ENCODE results near the gene DNAJC4.
A peak's percentile ranks its signal among the peaks of the same experiment; 100 is the strongest.

The DNAJC4 gene

DNA sequence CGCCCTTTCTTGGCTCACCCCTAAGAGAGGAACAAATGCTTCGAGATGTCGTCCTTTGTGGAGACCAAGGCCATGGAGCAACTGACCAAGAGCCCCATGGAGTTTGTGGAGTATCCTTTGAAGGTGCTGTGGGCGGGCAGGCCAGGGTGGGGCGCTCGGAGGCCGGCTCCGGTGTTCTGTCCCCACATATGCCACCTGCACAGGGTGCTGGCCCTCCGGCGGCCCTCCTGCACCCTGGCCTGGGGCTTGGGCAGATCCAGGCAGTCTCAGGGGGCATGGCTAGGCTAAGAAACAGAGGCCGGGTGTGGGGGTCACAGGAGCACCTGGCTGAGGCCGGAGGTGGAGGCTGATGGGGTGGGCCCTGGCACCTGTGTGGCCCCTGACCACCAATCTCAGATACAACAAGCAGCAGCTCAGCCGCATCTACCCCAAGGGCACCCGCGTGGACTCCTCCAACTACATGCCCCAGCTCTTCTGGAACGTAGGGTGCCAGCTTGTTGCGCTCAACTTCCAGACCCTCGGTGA lies 31.3 kb downstream of the DNAJC4 start:
- DNase-seq: no peak

DNA sequence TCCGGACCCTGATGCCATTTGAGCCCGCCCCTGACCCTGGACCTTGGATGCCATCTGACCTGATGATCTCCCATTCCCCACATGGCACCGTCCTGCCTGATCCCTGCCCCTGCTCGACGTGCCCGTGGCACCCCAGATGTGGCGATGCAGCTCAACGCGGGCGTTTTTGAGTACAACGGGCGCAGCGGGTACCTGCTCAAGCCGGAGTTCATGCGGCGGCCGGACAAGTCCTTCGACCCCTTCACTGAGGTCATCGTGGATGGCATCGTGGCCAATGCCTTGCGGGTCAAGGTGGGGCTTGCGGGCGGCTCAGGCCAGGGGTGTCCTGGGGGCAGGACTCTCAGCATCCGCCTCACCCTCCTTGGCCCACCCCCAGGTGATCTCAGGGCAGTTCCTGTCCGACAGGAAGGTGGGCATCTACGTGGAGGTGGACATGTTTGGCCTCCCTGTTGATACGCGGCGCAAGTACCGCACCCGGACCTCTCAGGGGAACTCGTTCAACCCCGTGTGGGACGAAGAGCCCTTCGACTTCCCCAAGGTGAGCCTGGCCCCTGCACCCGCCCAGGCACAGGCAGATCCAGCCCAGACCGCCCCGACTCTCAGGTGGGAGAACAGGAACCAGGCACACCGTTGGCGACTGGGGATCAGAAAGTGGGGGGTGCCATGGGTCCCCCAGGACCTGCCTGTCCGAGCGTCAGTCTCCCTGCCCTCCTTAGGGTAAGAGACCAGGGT lies 32.1 kb downstream of the DNAJC4 start:
- no peak for DNase-seq

DNA sequence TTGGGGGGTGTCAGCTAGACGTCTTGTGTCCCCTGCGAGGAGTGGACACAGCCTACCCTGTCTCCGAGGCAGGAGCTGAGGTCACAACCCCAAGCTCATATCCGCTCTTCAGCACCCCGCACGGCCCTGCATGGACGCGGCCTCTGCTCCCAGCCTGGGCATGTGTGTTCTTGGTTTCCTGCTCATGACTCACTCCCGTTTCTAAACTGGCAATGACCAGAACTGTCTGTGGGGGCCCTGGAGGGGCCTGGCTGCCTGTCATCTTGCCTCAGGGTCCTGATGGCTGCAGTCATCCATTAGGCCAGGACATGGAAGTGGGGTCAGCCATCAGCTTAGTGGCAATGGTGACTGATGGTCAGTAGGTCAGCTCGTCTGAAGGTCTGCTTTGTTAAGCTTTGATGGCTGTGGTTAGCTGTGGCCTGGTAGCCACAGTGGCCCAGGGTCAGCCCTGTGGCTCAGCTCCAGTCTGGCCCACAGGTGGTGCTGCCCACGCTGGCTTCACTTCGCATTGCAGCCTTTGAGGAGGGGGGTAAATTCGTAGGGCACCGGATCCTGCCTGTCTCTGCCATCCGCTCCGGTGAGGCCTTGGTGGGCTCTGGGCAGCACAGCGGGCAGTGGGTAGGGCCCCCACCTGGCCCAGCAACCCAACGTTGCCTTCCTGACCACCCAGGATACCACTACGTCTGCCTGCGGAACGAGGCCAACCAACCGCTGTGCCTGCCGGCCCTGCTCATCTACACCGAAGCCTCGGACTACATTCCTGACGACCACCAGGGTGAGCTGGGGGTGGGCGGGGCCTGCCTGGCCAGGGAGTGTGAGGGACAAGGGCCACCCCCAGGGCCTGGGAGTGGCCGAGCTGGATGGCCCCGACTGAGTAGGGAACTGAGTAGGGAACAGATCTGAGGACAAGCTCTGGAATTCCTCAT lies 32.9 kb downstream of the DNAJC4 start:
- no peak for DNase-seq

DNA sequence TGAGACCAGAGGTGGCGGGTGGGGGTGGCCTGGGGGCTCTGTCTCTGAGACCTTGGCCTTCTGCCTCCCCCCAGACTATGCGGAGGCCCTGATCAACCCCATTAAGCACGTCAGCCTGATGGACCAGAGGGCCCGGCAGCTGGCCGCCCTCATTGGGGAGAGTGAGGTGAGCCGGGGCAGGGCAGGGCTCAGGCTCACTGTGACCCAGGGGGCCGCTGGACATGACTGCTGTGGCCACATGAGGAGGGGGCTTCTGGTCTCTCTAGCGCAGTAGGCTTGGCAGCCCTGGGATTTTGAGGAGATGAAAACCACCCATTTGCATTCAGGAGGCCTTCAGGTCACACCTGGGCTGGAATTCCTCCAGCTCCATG lies 33.6 kb downstream of the DNAJC4 start:
- no peak for DNase-seq

DNA sequence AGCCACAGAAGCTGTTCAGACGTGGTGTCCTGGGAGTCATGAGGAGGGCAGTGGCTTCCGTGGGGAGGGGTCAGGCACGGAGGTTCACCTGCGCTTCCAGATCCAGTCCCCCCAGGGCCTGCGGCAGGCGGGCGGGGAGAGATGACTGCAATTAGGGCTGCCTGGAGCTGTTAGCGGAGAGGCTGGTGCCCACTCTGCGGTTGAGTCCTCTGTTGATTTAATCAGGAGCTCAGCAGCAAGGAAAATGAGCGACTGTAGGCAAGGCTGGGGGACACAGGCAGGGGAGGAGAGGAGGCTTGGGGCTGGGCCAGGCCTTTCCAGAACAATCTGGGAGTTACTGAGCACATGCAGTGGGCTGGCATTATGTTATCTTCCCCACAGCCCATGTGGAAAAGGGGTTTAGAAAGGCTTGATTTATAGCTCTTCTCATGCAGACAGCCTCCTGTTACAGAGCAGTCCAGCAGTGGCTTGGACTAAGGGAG lies 34.1 kb downstream of the DNAJC4 start:
- DNase-seq: no peak

DNA sequence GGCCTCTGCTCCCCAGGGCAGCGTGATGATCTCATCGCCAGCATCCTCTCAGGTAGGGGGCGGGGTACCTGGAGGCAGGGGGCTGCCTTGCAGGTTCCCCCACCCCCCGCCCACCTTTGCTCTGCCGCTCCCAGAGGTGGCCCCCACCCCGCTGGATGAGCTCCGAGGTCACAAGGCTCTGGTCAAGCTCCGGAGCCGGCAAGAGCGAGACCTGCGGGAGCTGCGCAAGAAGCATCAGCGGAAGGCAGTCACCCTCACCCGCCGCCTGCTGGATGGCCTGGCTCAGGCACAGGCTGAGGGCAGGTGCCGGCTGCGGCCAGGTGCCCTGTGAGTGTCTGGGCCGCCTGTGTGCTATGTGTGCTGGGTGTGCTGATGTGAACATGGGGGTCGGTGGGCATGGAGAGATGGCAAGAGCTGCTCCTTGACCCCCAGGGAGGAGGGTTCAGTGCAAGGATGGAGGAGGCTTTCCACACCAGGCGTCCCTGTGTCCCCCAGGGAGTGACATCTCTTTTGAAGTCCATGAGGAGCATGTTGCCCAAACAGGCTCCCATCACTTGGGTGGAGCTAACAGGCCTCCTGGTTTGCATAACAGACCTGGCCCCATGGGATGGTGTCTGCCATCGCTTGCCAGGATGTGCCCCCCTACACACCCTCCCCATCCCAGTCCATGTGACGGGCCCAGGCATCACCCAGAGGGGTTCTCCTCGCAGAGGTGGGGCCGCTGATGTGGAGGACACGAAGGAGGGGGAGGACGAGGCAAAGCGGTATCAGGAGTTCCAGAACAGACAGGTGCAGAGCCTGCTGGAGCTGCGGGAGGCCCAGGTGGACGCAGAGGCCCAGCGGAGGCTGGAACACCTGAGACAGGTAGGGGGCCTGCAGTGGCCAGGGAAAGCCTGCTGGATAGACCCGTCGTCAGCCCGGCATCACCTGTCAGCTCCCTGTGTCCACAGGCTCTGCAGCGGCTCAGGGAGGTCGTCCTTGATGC lies 35.1 kb downstream of the DNAJC4 start:
- no peak for DNase-seq

DNA sequence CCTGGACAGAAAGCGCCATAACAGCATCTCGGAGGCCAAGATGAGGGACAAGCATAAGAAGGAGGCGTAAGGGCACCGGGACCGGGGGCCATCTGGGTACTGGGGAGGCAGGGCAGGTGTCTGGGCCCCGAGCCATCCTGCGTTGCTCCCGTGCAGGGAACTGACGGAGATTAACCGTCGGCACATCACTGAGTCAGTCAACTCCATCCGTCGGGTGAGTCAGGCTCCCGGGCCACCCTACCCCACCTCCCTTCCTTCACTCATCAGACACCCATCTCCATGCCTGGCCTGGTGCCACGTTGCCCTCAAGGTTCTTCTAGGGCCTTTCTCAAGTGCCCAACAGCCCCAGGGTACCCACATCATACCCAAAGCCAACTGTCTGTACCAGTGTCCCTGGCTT lies 36.0 kb downstream of the DNAJC4 start:
- no peak for DNase-seq

DNA sequence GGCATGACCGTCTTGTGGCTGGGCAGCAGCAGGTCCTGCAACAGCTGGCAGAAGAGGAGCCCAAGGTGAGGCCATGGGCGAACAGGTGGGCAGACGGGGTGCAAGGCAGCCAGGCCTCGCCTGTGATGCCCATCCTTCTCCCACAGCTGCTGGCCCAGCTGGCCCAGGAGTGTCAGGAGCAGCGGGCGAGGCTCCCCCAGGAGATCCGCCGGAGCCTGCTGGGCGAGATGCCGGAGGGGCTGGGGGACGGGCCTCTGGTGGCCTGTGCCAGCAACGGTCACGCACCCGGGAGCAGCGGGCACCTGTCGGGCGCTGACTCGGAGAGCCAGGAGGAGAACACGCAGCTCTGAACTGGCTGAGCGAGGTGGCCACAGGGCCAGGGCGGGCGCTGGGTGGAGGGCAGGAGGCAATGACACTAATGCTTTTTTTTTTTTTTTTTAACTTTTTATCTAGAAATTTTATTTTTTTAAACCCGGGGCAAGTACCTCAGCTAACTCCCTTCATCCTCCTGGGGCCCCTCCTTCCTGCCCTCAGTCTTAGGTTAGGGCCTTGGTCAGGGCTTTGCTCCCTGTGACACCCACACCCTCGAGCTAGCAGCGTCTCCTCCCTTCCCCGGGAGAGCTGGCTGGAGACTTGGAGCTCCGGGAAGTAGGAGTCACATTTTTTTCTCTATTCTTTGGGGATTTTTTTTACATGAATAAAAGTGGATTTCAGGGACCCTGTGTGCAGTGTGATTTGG lies 37.0 kb downstream of the DNAJC4 start:
- DNase-seq: no peak

DNA sequence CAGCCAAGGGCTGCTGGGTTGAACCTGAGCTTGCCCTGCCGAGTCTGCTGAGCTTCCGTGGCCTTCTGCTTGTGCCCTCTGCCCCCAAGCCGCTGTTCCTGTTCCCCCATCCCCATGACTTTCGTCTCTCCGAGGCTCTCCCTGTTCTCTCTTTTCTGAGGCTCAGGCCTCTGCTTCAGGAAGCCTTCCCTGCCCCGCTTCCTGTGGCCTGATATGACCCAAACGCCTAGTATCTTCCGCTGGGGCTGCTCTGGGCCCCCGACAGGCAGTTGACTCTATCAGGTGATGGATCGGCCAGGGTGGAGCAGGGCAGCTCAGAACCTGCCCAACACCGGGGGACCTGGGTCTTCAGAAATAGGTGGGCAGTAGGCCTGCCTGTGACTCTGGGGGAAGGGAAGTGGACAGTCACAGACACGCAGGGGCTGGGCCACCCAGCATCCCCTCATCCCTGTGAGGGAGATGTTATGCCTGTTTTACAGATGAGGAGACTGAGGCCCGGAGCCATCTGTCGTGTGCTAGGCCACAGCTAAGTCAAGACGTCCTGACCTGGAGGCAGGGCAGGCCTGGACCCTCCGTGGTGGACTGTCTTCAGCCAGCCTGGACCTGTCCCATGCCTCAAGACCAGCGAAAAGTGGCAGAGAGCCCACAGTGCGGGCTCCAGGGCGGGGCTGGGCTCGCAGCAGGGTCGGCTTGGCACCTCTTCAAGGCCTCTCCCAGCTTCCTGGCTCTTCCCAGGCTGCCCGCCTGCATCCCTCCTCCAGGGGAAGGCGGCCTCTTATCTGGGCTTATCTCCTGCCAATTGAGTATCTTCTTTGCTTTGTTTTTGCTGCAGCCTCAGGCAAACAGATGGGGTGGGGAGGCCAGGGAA lies 37.9 kb downstream of the DNAJC4 start:
- no peak for DNase-seq

DNA sequence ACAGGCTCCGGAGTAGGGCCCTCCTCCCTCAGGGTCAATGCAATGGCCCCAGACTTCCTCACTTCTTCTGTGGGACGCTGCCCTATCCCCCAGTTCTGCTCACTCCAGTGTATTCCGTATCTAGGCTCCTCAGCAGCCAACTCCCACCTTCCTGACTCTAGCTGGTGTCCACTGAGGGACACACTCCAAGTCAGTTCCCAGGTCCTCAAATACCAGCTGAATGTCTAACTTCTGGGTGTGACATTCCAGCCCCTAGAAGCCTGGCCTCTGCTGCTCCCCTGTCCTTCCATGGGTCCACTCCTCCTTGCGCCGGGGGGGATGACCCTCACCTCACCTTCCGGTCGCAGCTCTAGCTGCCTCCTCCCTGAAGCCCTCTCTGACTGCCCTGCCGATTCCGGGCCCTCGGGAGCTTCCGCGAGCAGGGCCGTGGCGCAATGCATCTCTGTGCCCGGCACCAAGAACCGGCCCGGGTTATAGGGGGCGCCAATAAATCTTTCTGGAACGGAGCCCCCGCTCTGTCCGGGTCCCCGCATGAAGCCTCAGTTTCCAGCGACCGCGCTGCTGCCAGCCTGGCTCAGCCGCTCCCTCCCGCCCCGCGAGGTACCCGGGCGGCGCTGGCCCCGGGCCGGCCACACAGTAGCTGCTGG lies 38.7 kb downstream of the DNAJC4 start:
- DNase-seq: peak; percentile 42

DNA sequence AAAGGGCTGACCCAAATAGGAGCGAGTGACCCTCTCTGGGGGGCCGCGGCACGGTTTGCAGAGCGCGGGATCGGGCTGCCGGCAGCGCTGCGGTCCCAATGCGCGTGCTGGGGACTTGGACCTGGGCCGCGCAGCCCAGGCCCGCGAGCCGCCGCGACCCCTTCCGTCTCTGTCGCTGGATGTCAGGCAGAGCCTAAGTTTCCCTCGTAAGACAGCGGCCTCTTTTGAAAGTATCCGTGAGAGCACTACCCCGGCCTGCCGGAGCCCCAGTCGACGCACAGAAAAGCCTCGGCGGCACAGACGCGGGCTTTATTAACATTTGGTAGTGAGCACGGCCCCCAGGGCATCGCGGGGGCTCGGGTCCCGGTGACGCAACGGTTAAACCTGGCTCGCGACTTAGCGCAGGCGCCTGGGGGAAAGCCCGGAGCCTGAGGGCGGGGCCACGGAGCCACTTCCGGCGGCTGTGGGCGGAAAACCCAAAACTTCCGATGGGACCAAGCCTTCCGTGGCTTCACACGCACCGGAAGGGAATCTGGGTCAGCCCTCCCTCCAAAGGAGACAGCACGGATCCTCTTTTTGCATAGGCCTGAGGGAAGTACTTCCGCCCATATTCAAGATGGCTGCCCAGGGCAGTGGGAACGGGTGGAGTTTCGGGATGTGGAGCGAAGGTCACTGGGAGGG lies 39.3 kb downstream of the DNAJC4 start:
- DNase-seq: peak; percentile 98

DNA sequence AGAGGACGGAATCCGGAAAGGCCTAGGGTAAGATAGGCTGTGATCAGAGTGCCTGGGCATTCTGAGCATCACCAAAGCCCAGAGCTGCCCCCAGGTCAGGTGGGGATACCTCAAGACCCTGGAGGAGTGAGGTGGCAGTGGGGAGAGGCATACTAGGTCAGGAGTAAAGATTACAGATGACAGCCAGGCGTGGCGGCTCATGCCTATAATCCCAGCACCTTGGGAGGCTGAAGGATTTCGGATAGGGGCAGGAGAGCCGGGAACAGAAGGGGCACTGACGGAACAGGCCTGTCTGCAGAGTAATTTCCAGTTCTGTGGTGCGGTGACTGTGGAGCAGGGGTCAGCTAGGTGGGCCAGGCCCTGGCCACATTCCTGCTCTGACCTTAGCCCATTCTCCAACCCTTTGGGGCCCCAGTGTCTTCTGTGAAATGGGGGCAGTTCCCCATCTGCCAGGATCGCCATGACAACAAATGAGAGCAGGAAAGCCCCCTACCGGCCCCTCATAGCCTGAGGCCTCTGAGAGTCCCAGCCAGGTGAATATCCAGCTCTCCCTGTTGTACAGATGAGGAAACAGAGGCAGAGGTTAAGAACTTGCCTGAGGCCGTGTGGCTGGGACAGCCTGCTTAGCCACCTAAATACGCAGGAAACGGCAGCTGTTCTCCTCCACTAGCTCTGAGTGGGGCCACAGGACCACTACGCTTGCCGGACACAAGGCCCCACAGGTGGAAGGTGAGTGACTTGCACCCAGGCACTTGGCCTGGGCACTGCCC lies 44.9 kb downstream of the DNAJC4 start:
- DNase-seq: no peak

DNA sequence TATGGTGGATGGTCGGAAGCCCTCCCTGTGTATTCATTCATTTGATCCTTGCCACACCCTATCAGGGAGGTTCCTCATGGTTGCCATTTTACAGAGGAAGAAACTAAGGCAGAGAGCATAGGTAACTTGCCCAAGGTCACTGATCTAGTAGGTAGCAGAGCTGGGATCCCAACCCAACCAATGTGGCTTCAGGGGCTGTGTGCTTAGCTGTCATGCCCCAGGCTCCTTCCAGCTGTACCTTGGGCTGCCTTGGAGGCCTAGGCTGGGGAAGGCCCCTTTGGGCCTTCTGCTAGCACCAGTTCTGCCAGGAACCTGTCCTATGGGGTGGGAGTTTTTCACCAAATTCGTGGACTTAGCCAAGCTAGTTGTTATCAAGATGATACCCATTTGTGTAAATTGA lies 45.5 kb downstream of the DNAJC4 start:
- DNase-seq: no peak

DNA sequence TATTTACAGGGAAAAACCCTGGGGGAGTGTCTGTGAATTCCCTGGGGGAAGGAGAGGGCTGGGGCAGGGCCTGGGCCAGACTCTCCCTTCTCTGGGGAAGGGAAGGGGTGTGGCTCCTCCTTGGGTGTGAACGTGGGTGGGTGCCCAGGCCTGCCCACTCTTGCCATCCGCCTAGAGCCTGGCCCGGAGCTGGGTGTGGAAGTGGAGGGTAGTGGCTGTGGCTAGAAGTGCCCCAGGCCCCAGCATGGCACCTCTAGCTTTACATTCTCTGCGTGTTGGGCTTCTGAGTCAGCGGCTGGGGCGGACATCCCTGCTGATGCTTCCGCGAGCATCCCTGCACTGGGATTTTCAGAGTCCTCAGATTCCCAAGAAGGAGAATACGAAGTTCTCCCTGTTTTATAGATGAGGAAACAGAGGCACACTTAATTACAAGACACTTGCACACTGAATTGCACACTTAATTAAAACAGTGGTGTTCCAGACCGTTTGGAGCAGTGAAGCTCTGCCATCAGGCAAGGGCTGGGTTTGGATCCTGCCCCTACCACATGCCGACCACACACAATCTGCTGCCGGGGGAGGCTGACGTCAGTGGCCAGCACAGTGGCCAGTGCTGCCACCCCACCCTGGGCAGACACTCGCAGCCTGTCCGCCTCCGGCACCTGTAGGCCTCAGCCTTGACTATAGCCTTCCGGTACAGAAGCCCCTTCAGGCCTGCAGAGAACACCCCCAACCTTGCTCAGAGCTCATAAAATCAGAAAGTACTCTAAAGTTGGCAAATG lies 46.5 kb downstream of the DNAJC4 start:
- no peak for DNase-seq

DNA sequence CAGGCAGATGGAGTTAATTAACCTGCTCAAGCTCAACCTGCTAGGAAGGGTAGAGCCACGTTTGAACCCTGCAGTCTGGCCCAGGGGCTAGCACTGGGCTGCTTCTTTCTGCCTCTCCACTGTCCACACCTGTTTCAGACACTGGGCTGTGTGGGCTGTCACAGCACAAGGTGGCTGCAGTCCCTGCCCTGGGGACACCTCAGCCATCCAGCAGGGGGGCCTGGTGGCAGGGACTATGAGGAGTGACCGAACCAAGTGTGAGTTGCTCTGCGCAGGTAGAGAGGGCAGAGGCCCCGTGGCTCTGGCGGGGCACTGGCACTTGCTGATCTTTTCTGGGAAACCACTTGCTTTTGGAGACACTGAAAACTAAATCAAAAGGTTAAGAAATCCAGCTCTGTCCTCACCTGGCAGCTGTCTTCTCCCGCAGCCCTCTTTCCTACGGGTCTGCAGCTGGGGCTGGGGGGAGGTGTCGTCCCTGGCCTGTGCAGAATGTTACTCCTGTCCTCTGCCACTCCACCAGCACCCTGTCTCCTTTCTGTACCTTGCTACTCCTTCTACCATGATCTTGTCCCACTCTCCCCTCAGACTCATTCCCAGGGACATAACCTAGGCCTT lies 48.3 kb downstream of the DNAJC4 start:
- DNase-seq: no peak

DNA sequence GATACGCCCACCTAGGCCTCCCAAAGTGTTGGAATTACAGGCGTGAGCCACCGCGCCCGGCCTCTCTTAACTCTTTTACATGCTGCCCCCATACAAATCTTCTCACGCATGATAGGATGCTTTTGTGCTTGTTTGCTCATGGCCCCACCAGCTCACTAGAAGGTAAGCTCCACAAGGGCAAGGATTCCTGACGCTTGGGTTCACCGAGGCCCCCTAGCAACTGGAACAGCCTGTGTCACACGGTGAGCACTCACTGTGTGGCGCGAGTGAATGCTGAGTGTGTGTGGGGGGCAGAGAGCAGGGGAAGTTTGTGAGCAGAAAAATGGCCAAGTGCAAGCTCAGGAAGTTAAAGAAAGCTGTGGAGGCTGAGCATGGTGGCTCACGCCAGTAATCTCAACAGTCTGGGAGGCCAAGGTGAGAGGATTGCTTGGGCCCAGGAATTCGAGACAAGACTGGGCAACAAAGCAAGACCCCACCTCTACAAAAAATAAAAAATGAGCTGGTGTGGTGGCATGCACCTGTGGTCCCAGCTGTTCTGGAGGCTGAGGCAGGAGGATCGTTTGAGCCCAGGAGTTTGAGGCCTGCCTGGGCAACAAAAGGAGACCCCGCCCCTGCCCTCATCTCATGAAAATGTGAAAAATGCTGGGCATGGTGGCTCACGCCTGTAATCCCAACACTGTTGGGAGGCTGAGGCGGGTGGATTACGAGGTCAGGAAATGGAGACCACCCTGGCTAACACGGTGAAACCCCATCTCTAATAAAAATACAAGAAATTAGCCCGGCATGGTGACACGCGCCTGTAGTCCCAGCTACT lies 51.8 kb downstream of the DNAJC4 start:
- DNase-seq: no peak

DNA sequence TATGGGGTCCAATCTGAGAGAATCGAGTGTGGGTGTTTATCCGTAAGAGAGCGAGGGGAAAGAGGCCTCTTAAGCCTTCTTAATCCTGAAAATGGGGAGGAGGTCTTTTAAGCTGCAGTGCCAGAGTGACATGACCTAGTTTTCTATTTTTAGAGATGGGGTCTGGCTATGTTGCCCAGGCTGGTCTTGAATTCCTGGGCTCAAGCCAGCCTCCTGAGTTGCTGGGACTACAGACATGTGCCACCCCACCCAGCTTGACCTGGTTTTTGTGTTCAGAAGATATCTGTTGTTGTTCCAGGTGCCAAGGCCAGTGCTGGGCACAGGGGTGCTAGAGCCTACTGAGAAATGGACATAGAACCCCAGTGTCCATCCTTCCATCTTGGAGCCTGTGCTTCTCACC lies 52.7 kb downstream of the DNAJC4 start:
- DNase-seq: no peak
